Measurements from ENCODE around the gene ELL3. TPM values are rescaled to one million over a fixed set of nuclear protein-coding genes. Genes with fewer than 3 reads are reported as not detected.

ELL3 gene
- total RNA-seq, 1 donor from 2014 or later, result 0.51 TPM

DNA sequence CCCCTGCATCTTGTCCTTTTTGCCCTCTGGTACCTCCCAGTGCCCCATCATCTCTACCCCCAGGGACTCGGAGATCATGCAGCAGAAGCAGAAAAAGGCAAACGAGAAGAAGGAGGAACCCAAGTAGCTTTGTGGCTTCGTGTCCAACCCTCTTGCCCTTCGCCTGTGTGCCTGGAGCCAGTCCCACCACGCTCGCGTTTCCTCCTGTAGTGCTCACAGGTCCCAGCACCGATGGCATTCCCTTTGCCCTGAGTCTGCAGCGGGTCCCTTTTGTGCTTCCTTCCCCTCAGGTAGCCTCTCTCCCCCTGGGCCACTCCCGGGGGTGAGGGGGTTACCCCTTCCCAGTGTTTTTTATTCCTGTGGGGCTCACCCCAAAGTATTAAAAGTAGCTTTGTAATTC lies 16.9 kb upstream of the ELL3 start:
- H3K27ac Mint-ChIP-seq (ENCODE audit: unreplicated experiment), result peak overlapping the region; percentile 97
- H3K4me1 Mint-ChIP-seq (ENCODE audit: low read depth, unreplicated experiment), result peaks cover 21% of the 10 kb centered on the region
- H3K36me3 Mint-ChIP-seq (ENCODE audit: unreplicated experiment), result peaks cover 10% of the 10 kb centered on the region

GRCh38 chr15:43792761-43793476 lies 16.2 kb upstream of the ELL3 start:
- DNase-seq, result no peak
- no peak for TF ChIP-seq CTCF (IDR thresholded peaks at IDR 0.05; ENCODE audit: partially characterized antibody, unreplicated experiment)
- Mint-ChIP-seq H3K36me3 (ENCODE audit: unreplicated experiment) (peaks cover 6% of the 10 kb centered on the region), H3K27me3 (ENCODE audit: unreplicated experiment) (peaks cover 4% of the 10 kb centered on the region), H3K4me3 (ENCODE audit: unreplicated experiment) (peak overlapping the region; percentile 87), H3K9me3 (ENCODE audit: unreplicated experiment) (peaks cover 16% of the 10 kb centered on the region), H3K27ac (ENCODE audit: unreplicated experiment) (peak overlapping the region; percentile 97), H3K4me1 (ENCODE audit: low read depth, unreplicated experiment) (peaks cover 17% of the 10 kb centered on the region)

More for the DNA sequence above, 16.9 kb upstream of the ELL3 start:
- peaks cover 16% of the 10 kb centered on the region for H3K9me3 Mint-ChIP-seq (ENCODE audit: unreplicated experiment)
- peak overlapping the region; percentile 87 for H3K4me3 Mint-ChIP-seq (ENCODE audit: unreplicated experiment)
- no peak for TF ChIP-seq CTCF (IDR thresholded peaks at IDR 0.05; ENCODE audit: partially characterized antibody, unreplicated experiment)
- peaks cover 4% of the 10 kb centered on the region for H3K27me3 Mint-ChIP-seq (ENCODE audit: unreplicated experiment)
- DNase-seq, result no peak

DNA sequence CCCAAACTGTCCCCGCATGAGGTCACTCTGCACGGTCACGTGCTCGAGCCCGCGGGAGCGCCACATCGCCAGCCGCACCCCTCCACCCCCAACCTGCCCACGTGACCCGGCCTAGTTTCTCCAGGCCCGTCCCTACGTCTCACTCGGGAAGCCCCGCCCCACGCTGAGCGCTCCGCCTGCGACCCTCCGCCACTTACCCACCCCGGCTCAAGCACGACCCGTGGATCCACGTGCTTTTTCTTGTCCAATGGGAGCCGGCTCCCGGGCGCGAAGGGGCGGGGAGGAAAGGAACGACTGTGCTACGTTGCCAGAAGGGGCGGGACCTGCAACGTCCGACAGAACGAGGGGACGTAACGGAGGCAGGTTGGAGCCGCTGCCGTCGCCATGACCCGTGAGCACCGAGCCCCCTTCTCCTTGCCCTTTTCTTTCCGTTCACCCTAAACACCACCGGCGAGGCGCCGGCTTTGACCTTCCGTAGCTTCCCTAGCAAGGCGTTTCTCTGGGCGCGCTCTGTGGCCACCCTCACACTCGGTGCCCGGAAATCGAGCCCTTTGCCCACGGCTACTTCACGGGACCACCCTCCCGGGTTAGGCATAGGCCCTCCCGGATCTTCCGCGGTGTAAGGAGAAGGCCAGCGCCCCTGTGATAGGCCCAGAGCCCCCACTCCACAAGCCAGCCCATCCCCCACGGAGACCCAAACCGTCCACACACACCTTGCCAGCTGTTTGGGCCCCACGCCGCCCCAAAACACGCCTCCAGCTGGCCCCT lies 15.4 kb upstream of the ELL3 start, which contains the start of gene SERF2:
Gene SERF2 (plus strand): TSS at position 328 of the 768 bp plus-strand sequence. CDS start 57 bp downstream, at position 385.
- Mint-ChIP-seq H3K27me3 (ENCODE audit: unreplicated experiment) (peaks cover 4% of the 10 kb centered on the region), H3K9me3 (ENCODE audit: unreplicated experiment) (peaks cover 16% of the 10 kb centered on the region), H3K4me3 (ENCODE audit: unreplicated experiment) (peak within 1 kb of the TSS; percentile 87), H3K27ac (ENCODE audit: unreplicated experiment) (peak within 1 kb of the TSS; percentile 97), H3K4me1 (ENCODE audit: low read depth, unreplicated experiment) (peaks cover 17% of the 10 kb centered on the region), H3K36me3 (ENCODE audit: unreplicated experiment) (peaks cover 6% of the 10 kb centered on the region)
- no peak for TF ChIP-seq CTCF (IDR thresholded peaks at IDR 0.05; ENCODE audit: partially characterized antibody, unreplicated experiment)
- peak; percentile 100 for DNase-seq

DNA sequence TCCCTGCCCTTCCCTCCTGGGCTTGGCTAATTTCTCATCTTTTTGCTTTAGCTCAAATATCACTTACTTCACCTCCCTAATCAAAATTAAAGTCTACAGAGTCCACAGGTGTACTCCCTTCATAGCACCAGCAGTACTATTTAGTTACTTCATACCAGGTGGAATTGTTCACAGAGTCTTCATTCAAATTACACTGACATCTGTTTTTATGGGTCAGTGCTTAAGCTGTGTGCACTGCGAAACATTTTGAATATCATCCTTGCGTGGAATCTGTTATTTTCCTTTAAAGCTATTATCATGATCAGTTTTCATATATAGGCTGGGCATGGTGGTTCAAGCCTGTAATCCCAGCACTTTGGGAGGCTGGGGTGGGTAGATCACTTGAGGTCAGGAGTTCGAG lies 12.6 kb upstream of the ELL3 start:
- peaks cover 14% of the 10 kb centered on the region for H3K9me3 Mint-ChIP-seq (ENCODE audit: unreplicated experiment)
- H3K27me3 Mint-ChIP-seq (ENCODE audit: unreplicated experiment), result peaks cover 4% of the 10 kb centered on the region
- DNase-seq, result no peak
- peaks cover 14% of the 10 kb centered on the region for H3K4me1 Mint-ChIP-seq (ENCODE audit: low read depth, unreplicated experiment)
- H3K36me3 Mint-ChIP-seq (ENCODE audit: unreplicated experiment), result peaks cover 4% of the 10 kb centered on the region
- no peak overlapping the region for H3K4me3 Mint-ChIP-seq (ENCODE audit: unreplicated experiment)
- H3K27ac Mint-ChIP-seq (ENCODE audit: unreplicated experiment), result no peak overlapping the region
- TF ChIP-seq CTCF (IDR thresholded peaks at IDR 0.05; ENCODE audit: partially characterized antibody, unreplicated experiment), result no peak

- no peak for TF ChIP-seq CTCF (IDR thresholded peaks at IDR 0.05; ENCODE audit: partially characterized antibody, unreplicated experiment)
Measured at GRCh38 chr15:43779016-43779415, 2.2 kb upstream of the ELL3 start.

More at GRCh38 chr15:43779016-43779415, 2.2 kb upstream of the ELL3 start:
- H3K27ac Mint-ChIP-seq (ENCODE audit: unreplicated experiment), result no peak overlapping the region
- no peak for DNase-seq
- H3K9me3 Mint-ChIP-seq (ENCODE audit: unreplicated experiment), result peaks cover 4% of the 10 kb centered on the region
- H3K27me3 Mint-ChIP-seq (ENCODE audit: unreplicated experiment), result no peaks in the 10 kb centered on the region
- H3K4me1 Mint-ChIP-seq (ENCODE audit: low read depth, unreplicated experiment), result no peaks in the 10 kb centered on the region
- no peaks in the 10 kb centered on the region for H3K36me3 Mint-ChIP-seq (ENCODE audit: unreplicated experiment)
- H3K4me3 Mint-ChIP-seq (ENCODE audit: unreplicated experiment), result no peak overlapping the region

All from glutamatergic neuron (in vitro differentiated cells).